Measurements from ENCODE around the gene CCDC186.

DNA sequence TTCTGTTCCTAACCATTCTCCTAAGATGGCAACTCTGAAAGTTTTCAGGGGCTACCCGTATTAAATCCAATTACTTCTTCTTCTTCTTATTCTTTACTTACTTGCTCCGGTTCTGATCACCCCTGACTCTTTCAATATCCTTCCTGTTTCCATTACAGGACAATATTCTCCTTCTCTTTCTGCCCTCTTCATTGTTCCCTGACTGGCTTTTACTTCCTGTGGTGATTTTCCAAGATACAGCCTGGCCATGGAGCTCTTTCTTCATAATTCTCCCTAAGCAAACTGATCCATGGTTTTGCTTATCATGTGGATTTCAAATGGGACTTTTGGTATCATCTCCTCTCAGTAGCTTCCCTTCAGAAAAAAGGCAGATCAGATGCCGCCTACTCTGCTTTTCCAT, 35.4 kb downstream of the CCDC186 start:
- TF ChIP-seq, protein P1, sequence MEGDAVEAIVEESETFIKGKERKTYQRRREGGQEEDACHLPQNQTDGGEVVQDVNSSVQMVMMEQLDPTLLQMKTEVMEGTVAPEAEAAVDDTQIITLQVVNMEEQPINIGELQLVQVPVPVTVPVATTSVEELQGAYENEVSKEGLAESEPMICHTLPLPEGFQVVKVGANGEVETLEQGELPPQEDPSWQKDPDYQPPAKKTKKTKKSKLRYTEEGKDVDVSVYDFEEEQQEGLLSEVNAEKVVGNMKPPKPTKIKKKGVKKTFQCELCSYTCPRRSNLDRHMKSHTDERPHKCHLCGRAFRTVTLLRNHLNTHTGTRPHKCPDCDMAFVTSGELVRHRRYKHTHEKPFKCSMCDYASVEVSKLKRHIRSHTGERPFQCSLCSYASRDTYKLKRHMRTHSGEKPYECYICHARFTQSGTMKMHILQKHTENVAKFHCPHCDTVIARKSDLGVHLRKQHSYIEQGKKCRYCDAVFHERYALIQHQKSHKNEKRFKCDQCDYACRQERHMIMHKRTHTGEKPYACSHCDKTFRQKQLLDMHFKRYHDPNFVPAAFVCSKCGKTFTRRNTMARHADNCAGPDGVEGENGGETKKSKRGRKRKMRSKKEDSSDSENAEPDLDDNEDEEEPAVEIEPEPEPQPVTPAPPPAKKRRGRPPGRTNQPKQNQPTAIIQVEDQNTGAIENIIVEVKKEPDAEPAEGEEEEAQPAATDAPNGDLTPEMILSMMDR (IDR thresholded peaks at IDR 0.05), result no peak
- no peak for TF ChIP-seq ZFX (IDR thresholded peaks at IDR 0.05; ENCODE audit: borderline replicate concordance)
